Measurements from ENCODE around the gene HS6ST3. TPM values are rescaled to one million over a fixed set of nuclear protein-coding genes. Genes with fewer than 3 reads are reported as not detected.

Gene HS6ST3
- total RNA-seq, 4 donors from 2014 or later = 0.16 to 0.27 TPM; not detected in 2

DNA sequence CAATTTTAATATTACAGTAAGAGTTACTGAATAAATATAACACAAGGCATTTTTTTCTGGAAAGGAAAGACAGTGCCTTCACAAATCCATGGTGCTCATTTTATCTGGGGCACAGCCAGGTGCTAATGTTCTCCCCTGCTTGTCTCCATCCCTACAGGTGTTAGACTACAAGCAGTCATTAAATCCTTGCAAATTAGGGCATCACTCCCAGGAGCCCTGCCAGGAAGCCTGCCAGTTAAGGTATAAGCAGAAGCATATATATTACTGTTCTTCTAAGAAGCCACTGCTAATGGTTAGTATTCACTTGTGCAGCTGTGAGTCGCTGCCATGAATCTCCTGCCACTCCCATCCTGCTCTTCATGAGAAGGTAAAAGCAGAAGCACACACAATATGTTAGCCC is 754.7 kb downstream of the HS6ST3 start:
- in situ Hi-C loops (cut with MboI; ENCODE audit: low pct_ligation_motif_present in 1 of 4, low pct_unique_long_range_greater_than_20kb in 1 of 4, low sequenced_read_pairs in 3 of 4) (no loop called here), intact Hi-C loops (cut with DNase I; ENCODE audit: low total_unique reads) (no loop called here)
- DNase-seq = no peak
- TF ChIP-seq POLR2AphosphoS5 (IDR thresholded peaks at IDR 0.05) (no peak), POLR2A (IDR thresholded peaks at IDR 0.05) (no peak), EP300 (IDR thresholded peaks at IDR 0.05; ENCODE audit: low read depth) (no peak)
- TF ChIP-seq, protein P1, sequence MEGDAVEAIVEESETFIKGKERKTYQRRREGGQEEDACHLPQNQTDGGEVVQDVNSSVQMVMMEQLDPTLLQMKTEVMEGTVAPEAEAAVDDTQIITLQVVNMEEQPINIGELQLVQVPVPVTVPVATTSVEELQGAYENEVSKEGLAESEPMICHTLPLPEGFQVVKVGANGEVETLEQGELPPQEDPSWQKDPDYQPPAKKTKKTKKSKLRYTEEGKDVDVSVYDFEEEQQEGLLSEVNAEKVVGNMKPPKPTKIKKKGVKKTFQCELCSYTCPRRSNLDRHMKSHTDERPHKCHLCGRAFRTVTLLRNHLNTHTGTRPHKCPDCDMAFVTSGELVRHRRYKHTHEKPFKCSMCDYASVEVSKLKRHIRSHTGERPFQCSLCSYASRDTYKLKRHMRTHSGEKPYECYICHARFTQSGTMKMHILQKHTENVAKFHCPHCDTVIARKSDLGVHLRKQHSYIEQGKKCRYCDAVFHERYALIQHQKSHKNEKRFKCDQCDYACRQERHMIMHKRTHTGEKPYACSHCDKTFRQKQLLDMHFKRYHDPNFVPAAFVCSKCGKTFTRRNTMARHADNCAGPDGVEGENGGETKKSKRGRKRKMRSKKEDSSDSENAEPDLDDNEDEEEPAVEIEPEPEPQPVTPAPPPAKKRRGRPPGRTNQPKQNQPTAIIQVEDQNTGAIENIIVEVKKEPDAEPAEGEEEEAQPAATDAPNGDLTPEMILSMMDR (IDR thresholded peaks at IDR 0.05) = no peak
- Histone ChIP-seq H3K27me3 (no peaks in the 10 kb centered on the region), H3K4me1 (no peaks in the 10 kb centered on the region), H3K36me3 (no peaks in the 10 kb centered on the region), H3K4me3 (no peak overlapping the region), H3K27ac (no peak overlapping the region), H3K9me3 (no peaks in the 10 kb centered on the region)
- WGBS, 2 donors (ENCODE audit: low coverage in 1 of 2) = 33 to 47% methylated on average over 1 of the region's 1 CpG

DNA sequence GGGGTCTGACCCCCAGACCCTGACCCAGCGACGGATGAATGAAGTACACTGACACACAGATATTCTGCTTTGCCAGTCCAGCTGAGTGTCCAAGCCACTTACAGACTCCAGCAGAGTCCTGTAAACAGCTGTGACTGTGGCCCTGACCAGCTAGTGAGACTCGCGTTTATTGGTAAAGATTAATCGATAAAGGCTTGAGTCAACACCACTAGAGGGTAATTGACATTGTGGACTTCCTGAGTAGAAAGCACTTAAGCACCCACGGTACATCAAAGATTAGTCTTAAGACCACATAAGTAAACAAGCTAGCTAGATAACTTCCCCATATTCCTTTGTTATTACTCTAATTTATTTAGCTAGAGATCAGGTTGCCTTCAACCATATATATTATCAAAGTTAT is 758.4 kb downstream of the HS6ST3 start:
- Histone ChIP-seq H3K36me3 (no peaks in the 10 kb centered on the region), H3K4me3 (no peak overlapping the region), H3K9me3 (no peaks in the 10 kb centered on the region), H3K27me3 (no peaks in the 10 kb centered on the region), H3K4me1 (no peaks in the 10 kb centered on the region), H3K27ac (no peak overlapping the region)
- no peak for DNase-seq
- 50 to 69% methylated on average over 1 to 6 of the region's 6 CpGs for WGBS, 2 donors (ENCODE audit: low coverage in 1 of 2)
- intact Hi-C loops (cut with DNase I; ENCODE audit: low total_unique reads) = no loop called here
- TF ChIP-seq POLR2AphosphoS5 (IDR thresholded peaks at IDR 0.05) (no peak), EP300 (IDR thresholded peaks at IDR 0.05; ENCODE audit: low read depth) (no peak), POLR2A (IDR thresholded peaks at IDR 0.05) (no peak)
- TF ChIP-seq, protein P1 (IDR thresholded peaks at IDR 0.05) = no peak
- in situ Hi-C loops (cut with MboI; ENCODE audit: low pct_ligation_motif_present in 1 of 4, low pct_unique_long_range_greater_than_20kb in 1 of 4, low sequenced_read_pairs in 3 of 4) = no loop called here

DNA sequence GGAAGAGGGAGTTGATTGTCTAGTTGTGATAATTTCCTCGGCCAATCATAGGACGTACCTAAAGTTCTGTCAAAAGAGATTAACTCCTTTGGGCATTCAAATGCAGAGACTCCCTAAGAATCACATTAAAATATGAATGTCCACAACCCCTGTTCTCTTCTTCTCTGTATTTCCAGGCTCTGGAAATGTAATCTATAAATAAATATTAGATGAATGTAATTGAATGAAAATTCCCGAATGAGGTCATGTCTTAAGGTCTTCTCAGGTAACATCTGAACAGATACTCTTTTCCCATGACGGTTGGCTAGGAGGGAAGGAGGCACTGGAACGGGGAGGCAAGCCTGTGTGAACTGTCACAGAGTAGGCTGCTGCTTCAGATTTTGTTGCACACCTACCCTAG is 759.2 kb downstream of the HS6ST3 start:
- Histone ChIP-seq H3K9me3 (no peaks in the 10 kb centered on the region), H3K4me1 (no peaks in the 10 kb centered on the region), H3K27ac (no peak overlapping the region), H3K36me3 (no peaks in the 10 kb centered on the region), H3K27me3 (no peaks in the 10 kb centered on the region), H3K4me3 (no peak overlapping the region)
- intact Hi-C loops (cut with DNase I; ENCODE audit: low total_unique reads) (no loop called here), in situ Hi-C loops (cut with MboI; ENCODE audit: low pct_ligation_motif_present in 1 of 4, low pct_unique_long_range_greater_than_20kb in 1 of 4, low sequenced_read_pairs in 3 of 4) (no loop called here)
- TF ChIP-seq POLR2AphosphoS5 (IDR thresholded peaks at IDR 0.05) (no peak), EP300 (IDR thresholded peaks at IDR 0.05; ENCODE audit: low read depth) (no peak), POLR2A (IDR thresholded peaks at IDR 0.05) (no peak)
- TF ChIP-seq, protein P1 (IDR thresholded peaks at IDR 0.05) = no peak
- no peak for DNase-seq
- WGBS, 2 donors (ENCODE audit: low coverage in 1 of 2) = 88% methylated on average over 3 to 5 of the region's 5 CpGs

DNA sequence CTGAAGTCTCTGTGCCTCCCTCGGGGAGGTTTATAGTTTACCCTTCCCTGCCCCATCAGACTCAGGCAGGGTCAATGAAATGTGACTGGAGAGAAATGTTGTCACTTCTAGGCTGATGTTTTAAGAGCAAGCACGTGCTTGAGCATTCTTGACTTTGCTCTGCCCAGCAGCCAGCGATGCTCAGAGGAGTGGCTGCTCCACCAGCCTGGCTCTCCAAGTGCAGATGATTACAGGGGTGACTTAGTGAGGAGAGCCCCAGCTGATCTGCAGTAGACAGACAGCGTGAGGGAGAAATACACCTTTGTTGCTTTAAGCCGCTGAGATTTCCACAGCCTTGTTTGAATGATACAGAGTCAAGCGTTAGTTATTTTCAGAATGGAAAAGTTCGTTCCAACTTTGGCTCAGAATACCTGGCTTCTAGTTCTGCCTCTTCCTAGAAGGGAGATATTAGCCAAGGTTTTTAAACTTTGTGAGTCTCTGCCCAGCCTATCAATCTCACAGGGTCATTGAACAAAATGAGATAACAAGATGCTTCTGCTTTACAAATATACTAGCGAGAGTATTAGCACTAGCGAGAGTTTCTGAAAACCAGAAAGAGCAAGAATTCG is 760.7 kb downstream of the HS6ST3 start:
- intact Hi-C loops (cut with DNase I; ENCODE audit: low total_unique reads) (no loop called here), in situ Hi-C loops (cut with MboI; ENCODE audit: low pct_ligation_motif_present in 1 of 4, low pct_unique_long_range_greater_than_20kb in 1 of 4, low sequenced_read_pairs in 3 of 4) (no loop called here)
- Histone ChIP-seq H3K27ac (no peak overlapping the region), H3K4me1 (no peaks in the 10 kb centered on the region), H3K36me3 (no peaks in the 10 kb centered on the region), H3K9me3 (no peaks in the 10 kb centered on the region), H3K27me3 (no peaks in the 10 kb centered on the region), H3K4me3 (no peak overlapping the region)
- DNase-seq = no peak
- TF ChIP-seq, protein P1 (IDR thresholded peaks at IDR 0.05) = no peak
- TF ChIP-seq POLR2A (IDR thresholded peaks at IDR 0.05) (no peak), POLR2AphosphoS5 (IDR thresholded peaks at IDR 0.05) (no peak)
- 87 to 89% methylated on average over 4 to 10 of the region's 10 CpGs for WGBS, 2 donors (ENCODE audit: low coverage in 1 of 2)

All from transverse colon (tissue), 4 donors.